Neural progenitor cell (in vitro differentiated cells): Measurements from ENCODE around the gene ACYP1. TPM values are rescaled to one million over a fixed set of nuclear protein-coding genes. Genes with fewer than 3 reads are reported as not detected.
A peak's percentile ranks its signal among the peaks of the same experiment; 100 is the strongest.

Experiments used
- DNase-seq: peaks from one replicate; pipeline ENCODE4 v3.0.0-alpha.2; 2016; ENCODE audit warnings: low spot score
- H2AFZ ChIP-seq: fragments of 200-600 bp; sonication (generic); replicated peaks from 2 replicates; pipeline ENCODE4 v1.6.1; 2016; ENCODE audit warnings: antibody characterized with exemption
- H3F3A ChIP-seq: fragments of 200-600 bp; sonication (generic); 2 replicates; pipeline ENCODE4 v1.6.1; 2016; ENCODE audit warnings: antibody characterized with exemption, low read depth
- H3K27ac ChIP-seq: fragments of 200-600 bp; sonication (generic); 2 replicates; pipeline ENCODE4 v1.5.1; 2016; ENCODE audit warnings: mild to moderate bottlenecking
- H3K27me3 ChIP-seq: fragments of 200-600 bp; sonication (generic); 2 replicates; pipeline ENCODE4 v1.6.1; 2016; ENCODE audit warnings: mild to moderate bottlenecking, moderate library complexity
- H3K36me3 ChIP-seq: fragments of 200-600 bp; sonication (generic); 2 replicates; pipeline ENCODE4 v1.5.1; 2016
- H3K4me1 ChIP-seq: fragments of 200-600 bp; sonication (generic); 2 replicates; pipeline ENCODE4 v1.6.1; 2016; ENCODE audit warnings: mixed run types
- H3K4me2 ChIP-seq: fragments of 200-600 bp; sonication (generic); 2 replicates; pipeline ENCODE4 v1.6.1; 2016
- H3K4me3 ChIP-seq: fragments of 200-600 bp; sonication (generic); 2 replicates; pipeline ENCODE4 v1.5.1; 2016
- H3K79me2 ChIP-seq: fragments of 200-600 bp; sonication (generic); 2 replicates; pipeline ENCODE4 v1.6.1; 2016; ENCODE audit warnings: low read depth
- H3K9ac ChIP-seq: fragments of 200-600 bp; sonication (generic); 2 replicates; pipeline ENCODE4 v1.6.1; 2016
- H3K9me3 ChIP-seq: fragments of 200-600 bp; sonication (generic); 2 replicates; pipeline ENCODE4 v1.5.1; 2016; ENCODE audit warnings: low read depth
- H4K20me1 ChIP-seq: fragments of 200-600 bp; sonication (generic); 2 replicates; pipeline ENCODE4 v1.6.1; 2016; ENCODE audit warnings: low read depth
- H3K27ac Mint-ChIP-seq: 3 replicates; pipeline ENCODE4 v1.8.0; 2021; ENCODE audit warnings: mixed read lengths
- H3K27me3 Mint-ChIP-seq: 2 replicates; pipeline ENCODE4 v1.8.0; 2022; ENCODE audit warnings: low read depth, mild to moderate bottlenecking, inconsistent platforms, moderate library complexity, mixed read lengths; ENCODE audit not compliant: insufficient read depth
- H3K36me3 Mint-ChIP-seq: 3 replicates; pipeline ENCODE4 v1.8.0; 2021; ENCODE audit warnings: mixed read lengths
- H3K4me1 Mint-ChIP-seq: 3 replicates; pipeline ENCODE4 v1.8.0; 2021; ENCODE audit warnings: mixed read lengths
- H3K4me3 Mint-ChIP-seq: 3 replicates; pipeline ENCODE4 v1.8.0; 2021; ENCODE audit warnings: mild to moderate bottlenecking, moderate library complexity, mixed read lengths
- H3K9me3 Mint-ChIP-seq: 3 replicates; pipeline ENCODE4 v1.8.0; 2020; ENCODE audit warnings: mixed read lengths
- EZH2 ChIP-seq: fragments of 200-600 bp; sonication (generic); IDR thresholded peaks from 2 replicates; pipeline ENCODE4 v1.6.1; 2017; ENCODE audit warnings: antibody characterized with exemption, mild to moderate bottlenecking, moderate library complexity
- EZH2phosphoT487 ChIP-seq: fragments of 200-600 bp; sonication (generic); IDR thresholded peaks from 2 replicates; pipeline ENCODE4 v1.6.1; 2017; ENCODE audit warnings: antibody characterized with exemption
- total RNA-seq: library from RNA; depleted of rRNA; stranded (reverse); fragments of >200 nt; gene quantifications from 2 replicates; pipeline ENCODE4 v1.2.3, GENCODE V29; 2015; ENCODE audit warnings: low replicate concordance
- TF ChIP-seq, protein P1 (sequence below): fragments of 200-600 bp; sonication (generic); IDR thresholded peaks from 2 replicates; pipeline ENCODE4 v1.5.1; 2017; ENCODE audit warnings: antibody characterized with exemption, mild to moderate bottlenecking

The ACYP1 gene
- total RNA-seq, 1 donor from 2014 or later = 43.1 TPM

GRCh38 chr14:75095690-75096089 is 31.9 kb upstream of the ACYP1 start:
- H3K27me3 Mint-ChIP-seq = peaks cover 2% of the 10 kb centered on the region
- H3K36me3 Mint-ChIP-seq = peaks cover 30% of the 10 kb centered on the region
- Histone ChIP-seq H3K27me3 (no peaks in the 10 kb centered on the region), H3K4me1 (peaks cover 21% of the 10 kb centered on the region), H3K9me3 (no peaks in the 10 kb centered on the region), H3K79me2 (no peaks in the 10 kb centered on the region), H2AFZ (no peak overlapping the region), H3K27ac (no peak overlapping the region), H3K9ac (no peak overlapping the region), H4K20me1 (no peaks in the 10 kb centered on the region), H3F3A (peaks cover 28% of the 10 kb centered on the region), H3K36me3 (no peaks in the 10 kb centered on the region), H3K4me3 (no peak overlapping the region), H3K4me2 (no peak overlapping the region)
- TF ChIP-seq EZH2 (no peak), EZH2phosphoT487 (no peak)
- TF ChIP-seq, protein P1, sequence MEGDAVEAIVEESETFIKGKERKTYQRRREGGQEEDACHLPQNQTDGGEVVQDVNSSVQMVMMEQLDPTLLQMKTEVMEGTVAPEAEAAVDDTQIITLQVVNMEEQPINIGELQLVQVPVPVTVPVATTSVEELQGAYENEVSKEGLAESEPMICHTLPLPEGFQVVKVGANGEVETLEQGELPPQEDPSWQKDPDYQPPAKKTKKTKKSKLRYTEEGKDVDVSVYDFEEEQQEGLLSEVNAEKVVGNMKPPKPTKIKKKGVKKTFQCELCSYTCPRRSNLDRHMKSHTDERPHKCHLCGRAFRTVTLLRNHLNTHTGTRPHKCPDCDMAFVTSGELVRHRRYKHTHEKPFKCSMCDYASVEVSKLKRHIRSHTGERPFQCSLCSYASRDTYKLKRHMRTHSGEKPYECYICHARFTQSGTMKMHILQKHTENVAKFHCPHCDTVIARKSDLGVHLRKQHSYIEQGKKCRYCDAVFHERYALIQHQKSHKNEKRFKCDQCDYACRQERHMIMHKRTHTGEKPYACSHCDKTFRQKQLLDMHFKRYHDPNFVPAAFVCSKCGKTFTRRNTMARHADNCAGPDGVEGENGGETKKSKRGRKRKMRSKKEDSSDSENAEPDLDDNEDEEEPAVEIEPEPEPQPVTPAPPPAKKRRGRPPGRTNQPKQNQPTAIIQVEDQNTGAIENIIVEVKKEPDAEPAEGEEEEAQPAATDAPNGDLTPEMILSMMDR = no peak
- H3K4me3 Mint-ChIP-seq = no peak overlapping the region
- H3K4me1 Mint-ChIP-seq = no peaks in the 10 kb centered on the region
- no peak overlapping the region for H3K27ac Mint-ChIP-seq
- no peaks in the 10 kb centered on the region for H3K9me3 Mint-ChIP-seq
- no peak for DNase-seq

DNA sequence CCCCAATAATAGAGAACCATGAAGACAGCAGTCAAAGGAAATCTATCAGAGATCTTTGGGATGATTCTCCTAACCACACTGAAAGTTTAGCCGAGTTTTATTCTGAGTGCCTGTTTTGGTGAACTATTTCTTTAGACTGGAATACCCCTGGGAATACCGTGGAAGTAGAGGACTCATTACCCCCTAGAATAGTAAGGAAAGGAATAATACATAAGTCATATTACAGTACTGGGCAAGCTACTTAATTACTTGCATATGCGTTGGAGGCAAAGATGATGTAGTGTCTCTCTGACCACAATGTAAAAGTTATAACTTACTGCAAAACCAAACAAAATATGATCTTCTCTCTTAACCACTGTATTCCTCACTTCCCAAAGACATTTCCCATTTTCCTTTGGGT is 31.1 kb upstream of the ACYP1 start:
- H3K4me3 Mint-ChIP-seq = no peak overlapping the region
- Histone ChIP-seq H3K9me3 (no peaks in the 10 kb centered on the region), H4K20me1 (no peaks in the 10 kb centered on the region), H2AFZ (no peak overlapping the region), H3K4me2 (no peak overlapping the region), H3K9ac (no peak overlapping the region), H3K4me1 (peaks cover 21% of the 10 kb centered on the region), H3K27ac (no peak overlapping the region), H3K4me3 (no peak overlapping the region), H3K27me3 (no peaks in the 10 kb centered on the region), H3F3A (peaks cover 28% of the 10 kb centered on the region), H3K79me2 (no peaks in the 10 kb centered on the region), H3K36me3 (no peaks in the 10 kb centered on the region)
- H3K36me3 Mint-ChIP-seq = peaks cover 25% of the 10 kb centered on the region
- peaks cover 2% of the 10 kb centered on the region for H3K27me3 Mint-ChIP-seq
- H3K27ac Mint-ChIP-seq = no peak overlapping the region
- H3K9me3 Mint-ChIP-seq = no peaks in the 10 kb centered on the region
- H3K4me1 Mint-ChIP-seq = no peaks in the 10 kb centered on the region
- DNase-seq = no peak
- TF ChIP-seq EZH2 (no peak), EZH2phosphoT487 (no peak)
- TF ChIP-seq, protein P1 = no peak

DNA sequence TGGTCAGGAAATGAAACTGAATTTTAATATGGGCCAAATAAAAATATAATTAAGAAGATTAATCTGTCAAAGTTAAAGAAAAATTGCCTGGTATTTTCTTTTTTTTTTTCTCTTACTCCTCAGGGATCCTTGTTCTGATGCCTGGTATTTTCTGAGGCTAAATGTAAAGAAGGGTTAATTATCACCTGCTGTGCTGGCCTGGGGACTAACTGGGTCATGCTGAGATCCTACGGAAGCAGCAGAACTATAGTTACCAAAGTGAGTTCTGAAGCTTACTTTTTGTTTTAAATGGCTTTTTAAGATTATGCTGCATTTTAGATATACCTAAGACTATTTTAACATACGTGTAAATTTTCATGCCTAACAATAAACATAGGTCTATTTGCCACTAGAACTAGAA is 28.9 kb upstream of the ACYP1 start:
- Histone ChIP-seq H3F3A (peaks cover 28% of the 10 kb centered on the region), H3K4me1 (peaks cover 21% of the 10 kb centered on the region), H3K9ac (no peak overlapping the region), H4K20me1 (no peaks in the 10 kb centered on the region), H3K9me3 (no peaks in the 10 kb centered on the region), H3K27ac (no peak overlapping the region), H3K4me3 (no peak overlapping the region), H3K79me2 (no peaks in the 10 kb centered on the region), H2AFZ (no peak overlapping the region), H3K36me3 (no peaks in the 10 kb centered on the region), H3K27me3 (no peaks in the 10 kb centered on the region), H3K4me2 (no peak overlapping the region)
- Mint-ChIP-seq H3K4me1 (no peaks in the 10 kb centered on the region), H3K27ac (peak overlapping the region; percentile 53), H3K36me3 (peaks cover 19% of the 10 kb centered on the region), H3K4me3 (no peak overlapping the region), H3K27me3 (peaks cover 2% of the 10 kb centered on the region), H3K9me3 (no peaks in the 10 kb centered on the region)
- peak; percentile 44 for DNase-seq
- TF ChIP-seq EZH2phosphoT487 (no peak), EZH2 (no peak)
- TF ChIP-seq, protein P1 = no peak
